GM18520 (cell line): ENCODE results near the gene TSNAX.

Experiments used
- ATAC-seq: cut with Tn5 transposase; IDR thresholded peaks from one replicate; pipeline ENCODE4 v1.9.1; 2021; ENCODE audit not compliant: unreplicated experiment

TSNAX gene

DNA sequence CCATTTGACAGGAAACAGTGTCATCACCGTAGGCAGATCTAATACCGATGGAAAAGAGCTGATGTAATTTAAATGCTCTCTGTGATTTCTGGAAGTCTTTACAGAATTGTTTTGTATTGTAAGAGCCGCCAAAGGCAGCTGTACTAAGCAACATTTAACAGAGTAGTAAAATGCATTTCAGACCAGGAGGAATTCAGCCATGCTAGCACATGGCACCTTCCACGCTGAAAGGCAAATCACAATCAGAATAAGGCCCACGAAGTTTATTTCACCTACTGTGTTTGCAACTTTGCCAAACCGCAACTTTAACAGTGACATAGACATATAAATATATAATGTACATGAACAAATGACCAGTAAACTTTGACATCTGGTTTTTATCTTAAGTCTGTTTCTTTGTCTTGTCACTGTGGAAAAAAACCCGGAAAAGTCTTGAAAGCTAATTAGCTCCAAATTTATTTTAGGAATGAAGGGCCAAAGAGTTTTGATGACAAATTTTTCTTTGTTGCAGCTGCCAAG lies 72.0 kb downstream of the TSNAX start:
- no peak for ATAC-seq

DNA sequence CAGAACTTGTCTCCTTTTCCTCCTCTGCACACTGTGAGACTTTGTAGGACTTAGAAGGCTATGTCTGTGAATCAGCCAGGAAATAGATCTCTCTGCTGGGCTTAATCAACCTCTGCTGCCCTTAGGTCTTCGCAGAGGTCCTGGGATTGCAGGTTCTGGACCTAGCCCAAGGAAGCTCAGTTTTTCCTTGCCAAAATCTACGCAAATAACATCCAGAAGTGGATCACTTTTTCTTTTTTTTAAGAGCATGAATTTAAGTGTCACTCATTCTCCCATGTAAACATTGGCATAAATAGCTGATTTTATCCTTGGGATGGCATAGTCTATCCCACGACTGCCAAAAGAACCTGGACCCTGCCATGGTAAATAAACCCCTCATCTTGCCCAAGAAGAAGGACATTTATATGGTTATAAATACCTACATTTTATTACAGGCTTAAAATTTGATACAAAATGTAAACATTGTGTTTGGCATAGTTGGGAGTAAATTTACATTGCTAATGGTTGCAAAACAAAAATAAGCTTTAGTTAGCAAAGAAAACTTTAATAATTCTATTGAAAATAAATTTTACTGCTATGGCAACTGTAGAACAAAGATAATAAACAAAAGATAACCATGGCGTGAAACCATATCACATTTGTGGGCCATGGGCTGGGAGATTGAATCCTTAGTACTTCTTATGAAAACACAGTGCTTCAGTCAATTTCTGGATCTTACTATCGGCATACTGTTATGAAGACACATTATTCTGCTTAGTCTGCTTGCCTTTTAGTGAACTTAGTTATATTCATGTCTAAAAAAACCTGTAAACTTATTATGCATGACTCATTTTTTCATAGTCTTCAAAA lies 73.6 kb downstream of the TSNAX start:
- ATAC-seq = no peak

DNA sequence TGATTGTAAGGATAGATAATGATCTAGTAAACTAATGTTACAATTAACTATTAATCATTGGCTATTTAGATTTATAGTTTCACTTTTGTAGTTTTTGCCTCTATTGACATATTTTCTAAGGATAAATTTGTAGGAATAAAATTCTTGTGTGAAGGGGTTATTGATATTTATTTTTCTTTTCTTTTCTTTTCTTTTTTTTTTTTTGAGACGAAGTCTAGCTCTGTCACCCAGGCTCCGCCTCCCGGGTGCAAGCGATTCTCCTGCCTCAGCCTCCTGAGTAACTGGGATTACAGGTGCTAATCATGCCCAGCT lies 74.2 kb downstream of the TSNAX start:
- no peak for ATAC-seq

DNA sequence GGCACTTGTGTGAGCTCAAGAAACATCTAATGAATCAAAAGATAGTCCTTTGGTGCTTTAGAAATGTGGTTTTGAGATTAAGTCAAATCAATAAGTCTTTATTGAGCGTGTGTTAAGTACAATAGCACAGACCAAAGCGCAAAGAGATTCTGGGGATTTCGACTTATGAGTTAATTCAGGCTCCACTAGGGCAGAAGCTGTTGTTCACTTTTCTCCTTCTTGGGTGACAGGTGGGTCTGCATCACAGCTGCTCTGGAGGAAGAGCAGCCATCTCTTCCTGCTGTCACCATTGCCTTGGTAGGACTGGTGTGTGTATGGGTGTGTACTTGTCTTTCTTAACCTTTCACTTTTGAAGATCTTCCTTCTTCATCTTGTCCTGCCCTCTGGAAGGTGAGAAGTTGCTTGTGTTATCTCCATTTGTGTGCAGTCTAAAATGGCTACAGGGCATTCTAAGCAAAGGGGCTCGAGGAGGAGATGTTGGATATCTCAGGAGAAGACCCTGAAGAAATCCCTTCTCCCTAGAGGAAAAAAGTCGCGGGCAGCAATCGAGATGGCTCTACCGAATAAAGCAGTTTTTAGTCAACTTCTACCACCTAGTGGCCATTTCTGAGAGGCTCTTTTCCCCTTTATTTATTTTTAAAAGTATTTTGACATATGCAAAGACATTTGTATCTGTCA lies 75.3 kb downstream of the TSNAX start:
- ATAC-seq = no peak

DNA sequence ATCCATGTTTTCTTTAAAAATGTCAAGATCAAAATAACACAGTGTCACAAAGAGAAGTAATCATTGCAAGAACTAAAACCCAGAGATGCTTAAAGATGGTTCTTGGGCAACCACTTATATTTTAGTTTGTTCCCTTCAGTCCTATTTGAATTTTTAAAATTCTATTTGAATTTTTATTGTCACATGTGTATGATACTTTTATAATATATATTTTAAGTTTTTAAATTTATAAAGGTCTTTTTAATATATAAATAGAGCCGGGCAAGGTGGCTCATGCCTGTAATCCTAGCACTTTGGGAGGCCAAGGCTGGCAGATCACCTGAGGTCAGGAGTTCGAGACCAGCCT lies 75.8 kb downstream of the TSNAX start:
- ATAC-seq = no peak

DNA sequence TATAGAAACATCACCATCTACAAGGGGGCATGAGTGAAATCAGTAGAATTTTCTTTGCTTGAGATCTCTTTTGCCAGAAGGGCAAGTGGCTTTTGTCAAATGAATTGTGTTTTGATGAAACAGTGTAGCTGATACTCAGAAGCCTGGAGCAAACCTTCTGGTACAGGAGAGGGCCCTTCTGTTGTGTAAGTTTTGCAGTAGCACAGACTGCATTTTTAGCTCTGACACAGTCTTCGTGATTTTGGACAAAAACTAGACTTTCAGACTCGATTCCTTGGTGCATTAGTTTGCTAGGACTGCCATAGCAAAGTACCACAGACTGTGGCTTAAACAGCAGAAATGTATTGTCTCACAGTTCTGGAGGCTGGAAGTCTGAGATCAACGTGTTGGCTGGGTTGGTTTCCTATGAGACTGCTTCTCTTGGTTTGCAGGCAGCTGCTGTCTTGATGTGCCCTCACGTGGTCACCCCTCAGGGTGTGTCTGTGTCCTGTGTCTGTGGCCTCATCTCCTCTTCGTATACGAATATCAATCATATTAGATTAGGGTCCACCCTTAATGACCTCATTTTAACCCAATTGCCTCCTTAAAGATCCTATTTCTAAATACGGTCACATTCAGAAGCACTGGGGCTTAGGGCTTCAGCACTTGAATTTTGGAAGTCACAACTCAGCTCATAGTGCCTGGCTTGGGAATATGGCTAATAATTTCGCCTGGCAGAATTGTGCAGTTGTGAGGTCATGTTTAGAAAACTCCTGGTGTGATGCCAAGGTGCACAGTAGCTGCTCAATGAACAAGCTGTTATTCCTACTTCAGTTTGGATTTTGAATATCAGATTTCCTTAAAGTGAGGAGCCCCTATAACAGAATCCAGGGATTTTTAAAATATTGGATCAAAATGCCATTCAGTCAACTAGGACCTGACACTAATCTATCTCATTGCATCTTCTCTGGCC lies 77.0 kb downstream of the TSNAX start:
- ATAC-seq = no peak

DNA sequence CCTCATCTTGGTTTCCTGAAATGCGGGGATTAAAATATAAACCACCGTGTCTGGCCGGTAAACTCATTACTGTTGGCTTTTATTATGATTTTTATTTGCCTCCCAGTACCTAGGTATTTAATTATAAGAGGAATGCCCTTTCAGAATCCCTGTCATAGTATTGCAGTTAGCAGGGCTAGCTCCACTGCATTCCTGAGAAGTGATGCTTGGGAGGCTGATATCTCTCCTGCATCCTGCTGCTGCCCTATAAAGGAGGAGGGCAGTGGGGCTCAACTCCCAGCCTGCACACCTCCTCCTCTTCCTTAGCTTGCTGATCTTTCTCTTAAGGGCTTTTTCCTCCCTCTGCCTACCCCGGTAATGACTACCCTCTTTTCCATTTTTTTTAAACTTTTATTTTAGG lies 78.2 kb downstream of the TSNAX start:
- ATAC-seq = no peak

DNA sequence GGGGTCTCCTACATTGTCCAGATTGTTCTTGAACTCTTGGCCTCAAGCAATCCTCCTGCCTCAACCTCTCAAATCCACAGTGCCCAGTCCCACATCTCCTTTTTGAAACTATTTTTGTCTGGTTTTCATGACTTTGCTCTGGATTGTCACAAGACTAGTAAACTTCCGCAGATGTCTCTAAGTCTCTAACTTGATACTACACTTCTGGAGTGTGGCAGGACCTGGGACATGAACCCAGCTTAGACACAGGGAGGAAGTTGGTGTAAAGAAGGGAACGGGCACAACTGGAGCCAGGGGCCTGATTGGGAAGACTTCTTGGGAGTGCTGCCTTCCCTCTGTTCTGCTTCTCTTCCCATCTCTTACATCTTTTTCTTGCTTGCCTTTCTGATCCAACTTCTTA lies 81.9 kb downstream of the TSNAX start:
- no peak for ATAC-seq

DNA sequence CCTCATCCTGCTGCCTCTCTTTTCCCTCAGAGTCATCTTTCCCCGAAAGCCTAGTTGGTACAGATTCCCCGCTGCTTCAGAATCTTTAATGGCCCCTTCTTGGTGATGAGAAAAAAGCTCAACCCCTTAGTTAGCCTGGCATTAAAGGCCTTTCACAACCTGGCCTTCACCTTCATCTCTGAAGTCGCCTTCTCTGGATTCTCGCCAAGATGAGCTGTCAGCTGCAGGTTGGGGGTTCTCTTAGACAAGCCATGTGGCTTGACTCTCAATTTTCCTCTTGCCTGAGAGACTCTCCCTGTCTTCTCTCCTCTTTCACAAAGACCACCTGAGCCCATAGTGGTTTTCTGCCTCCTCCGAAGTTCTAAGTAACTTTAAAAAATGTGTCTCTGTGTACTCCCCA lies 82.6 kb downstream of the TSNAX start:
- no peak for ATAC-seq

DNA sequence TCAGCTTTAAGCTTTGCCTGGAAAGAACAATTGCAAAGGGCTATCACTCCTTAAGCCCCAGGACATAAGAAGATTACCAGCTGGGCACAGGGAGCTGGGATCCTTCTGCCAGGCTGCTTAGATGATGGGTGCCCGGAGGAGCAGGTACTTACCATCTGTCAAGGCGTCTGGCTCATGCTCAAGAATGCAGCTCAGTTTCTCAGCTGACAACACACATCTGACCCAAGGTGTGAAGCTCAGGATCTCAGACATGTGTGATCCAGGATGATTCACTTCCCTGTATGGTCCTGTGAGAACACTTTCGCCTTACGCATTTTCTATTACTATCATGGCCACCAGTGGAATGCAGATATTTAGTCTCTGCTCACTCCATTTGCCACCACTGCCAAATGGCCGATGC lies 83.4 kb downstream of the TSNAX start:
- no peak for ATAC-seq

DNA sequence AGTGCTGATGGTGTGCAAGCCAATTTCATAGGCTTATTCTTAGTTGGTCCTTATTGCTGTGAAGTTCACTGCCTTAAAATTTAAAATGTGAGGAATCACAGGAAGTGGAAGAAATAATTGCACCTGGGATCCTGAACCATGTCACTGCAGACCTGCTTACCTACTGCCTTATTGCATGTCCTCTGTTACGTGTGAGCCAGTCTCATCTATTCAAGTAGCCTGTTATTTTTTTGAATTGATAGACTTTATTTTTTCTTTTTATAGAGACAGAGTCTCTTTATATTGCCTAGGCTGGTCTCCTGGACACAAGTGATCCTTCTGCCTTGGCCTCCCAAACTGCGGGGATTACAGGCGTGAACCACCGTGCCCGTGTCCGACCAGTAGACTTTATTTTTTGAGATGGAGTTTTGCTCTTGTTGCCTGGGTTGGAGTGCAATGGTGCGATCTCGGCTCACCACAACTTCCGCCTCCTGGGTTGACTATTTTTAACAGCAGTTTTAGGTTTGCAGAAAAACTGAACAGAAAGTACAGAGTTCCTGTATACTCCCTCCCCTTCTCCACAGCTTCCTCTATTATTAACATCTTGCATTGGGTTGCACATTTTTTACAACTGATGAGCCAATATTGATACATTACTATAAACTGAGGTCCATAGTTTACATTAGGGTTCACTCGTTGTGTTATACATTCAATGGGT lies 84.1 kb downstream of the TSNAX start:
- peak; percentile 79 for ATAC-seq

DNA sequence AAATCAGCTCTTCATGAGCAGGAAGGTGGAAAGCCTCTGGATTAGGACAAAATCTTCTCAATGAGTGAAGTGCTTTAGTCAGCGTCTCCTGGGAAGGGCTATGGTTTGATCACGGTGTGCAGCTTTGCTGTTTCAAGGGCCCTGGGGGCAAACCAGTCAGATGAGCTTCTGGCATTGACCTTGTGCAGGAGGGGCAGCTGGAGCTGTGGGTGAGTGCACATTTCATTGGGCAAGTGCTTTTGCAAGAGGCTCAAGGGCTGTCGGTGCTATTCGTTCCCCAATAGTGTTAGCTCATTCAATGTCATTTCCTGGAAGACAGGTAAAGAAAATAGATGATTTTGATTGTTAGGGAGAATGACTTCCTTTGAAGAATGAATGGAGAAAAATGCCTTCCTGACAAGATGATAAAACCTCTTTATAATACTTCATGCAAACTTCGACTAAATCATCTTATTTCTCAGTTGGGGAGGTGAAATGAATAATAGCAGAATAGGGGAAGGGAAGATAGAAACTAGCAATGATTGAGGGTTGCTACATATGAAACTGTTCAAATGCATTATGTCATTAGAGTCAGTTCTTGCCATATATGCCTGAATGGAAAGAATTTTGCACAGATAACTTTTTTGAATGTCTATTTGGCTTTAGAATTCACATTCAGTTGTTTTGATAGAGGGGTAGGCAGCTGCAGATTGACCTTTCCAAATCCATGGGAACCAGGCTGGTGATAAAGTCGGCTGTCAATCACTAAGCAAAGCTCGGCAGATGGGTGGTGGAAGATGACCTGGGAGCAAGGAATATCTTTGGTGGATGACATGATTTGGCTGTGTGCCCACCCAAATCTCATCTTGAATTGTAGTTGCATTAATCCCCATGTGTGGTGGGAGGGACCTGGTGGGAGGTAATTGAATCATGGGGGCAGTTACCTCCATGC lies 85.2 kb downstream of the TSNAX start:
- ATAC-seq = no peak
